Tibial nerve (tissue), 4 donors: Measurements from ENCODE around the gene HRC. TPM values are rescaled to one million over a fixed set of nuclear protein-coding genes. Genes with fewer than 3 reads are reported as not detected.
A peak's percentile ranks its signal among the peaks of the same experiment; 100 is the strongest.

Experiments used
- DNase-seq, 2 donors: peaks; one replicate each; pipeline ENCODE4 v3.0.0-alpha.2; 2019; ENCODE audit warnings: low spot score in 2 of 2
- H3K27ac ChIP-seq, 4 donors: fragments of 200-600 bp; sonication (generic) in 3 of 4; one replicate each; pipeline ENCODE4 v1.5.1; 2017 to 2019; ENCODE audit warnings: mild to moderate bottlenecking in 1 of 4
- H3K27me3 ChIP-seq, 2 donors: fragments of 200-600 bp; sonication (generic) in 1 of 2; one replicate each; pipeline versions ENCODE4 v1.5.1 to v1.6.0; 2017 to 2019
- H3K36me3 ChIP-seq, 3 donors: fragments of 200-600 bp; sonication (generic); one replicate each; pipeline ENCODE4 v1.5.1; 2018 to 2019
- H3K4me1 ChIP-seq, 4 donors: fragments of 200-600 bp; sonication (generic) in 3 of 4; one replicate each; pipeline ENCODE4 v1.5.1; 2017 to 2019
- H3K4me3 ChIP-seq, 4 donors: fragments of 200-600 bp; sonication (generic) in 3 of 4; one replicate each; pipeline ENCODE4 v1.5.1; 2017 to 2019; ENCODE audit warnings: mild to moderate bottlenecking in 1 of 4, moderate library complexity in 1 of 4
- H3K9me3 ChIP-seq, 4 donors: fragments of 200-600 bp; sonication (generic) in 3 of 4; one replicate each; pipeline ENCODE4 v1.5.1; 2017 to 2019
- EP300 ChIP-seq, 2 donors: sonication (generic); formaldehyde crosslinking; IDR thresholded peaks; one replicate each; pipeline ENCODE4 v1.6.1; 2017; ENCODE audit warnings: antibody characterized with exemption in 2 of 2, mild to moderate bottlenecking in 1 of 2
- POLR2A ChIP-seq, 2 donors: fragments of 450-650 bp; IDR thresholded peaks; one replicate each; pipeline ENCODE4 v1.6.1; 2017; ENCODE audit warnings: antibody characterized with exemption in 2 of 2, mild to moderate bottlenecking in 2 of 2, moderate library complexity in 2 of 2
- WGBS, 2 donors: methylation state at CpG; one replicate each; pipeline ENCODE4 v1.1.5; 2018; 5-methylcytosine and 5-hydroxymethylcytosine counted together
- total RNA-seq, 4 donors: library from RNA; depleted of rRNA; stranded (reverse); fragments of >200 nt; gene quantifications; one replicate each; pipeline ENCODE4 v1.1.0, GENCODE V29; 2016
- TF ChIP-seq, protein P1 (sequence below), 5 experiments: fragments of 200-600 bp in 3 of 5; fragments of 450-650 bp in 2 of 5; sonication (generic) in 3 of 5; IDR thresholded peaks; one replicate each; pipeline ENCODE4 v1.5.1; 2016 to 2019; ENCODE audit warnings: antibody characterized with exemption in 5 of 5, mild to moderate bottlenecking in 3 of 5, moderate library complexity in 2 of 5

The HRC gene
- total RNA-seq, 4 donors from 2014 or later, result 0.60 to 4.3 (median 2.6) TPM

DNA sequence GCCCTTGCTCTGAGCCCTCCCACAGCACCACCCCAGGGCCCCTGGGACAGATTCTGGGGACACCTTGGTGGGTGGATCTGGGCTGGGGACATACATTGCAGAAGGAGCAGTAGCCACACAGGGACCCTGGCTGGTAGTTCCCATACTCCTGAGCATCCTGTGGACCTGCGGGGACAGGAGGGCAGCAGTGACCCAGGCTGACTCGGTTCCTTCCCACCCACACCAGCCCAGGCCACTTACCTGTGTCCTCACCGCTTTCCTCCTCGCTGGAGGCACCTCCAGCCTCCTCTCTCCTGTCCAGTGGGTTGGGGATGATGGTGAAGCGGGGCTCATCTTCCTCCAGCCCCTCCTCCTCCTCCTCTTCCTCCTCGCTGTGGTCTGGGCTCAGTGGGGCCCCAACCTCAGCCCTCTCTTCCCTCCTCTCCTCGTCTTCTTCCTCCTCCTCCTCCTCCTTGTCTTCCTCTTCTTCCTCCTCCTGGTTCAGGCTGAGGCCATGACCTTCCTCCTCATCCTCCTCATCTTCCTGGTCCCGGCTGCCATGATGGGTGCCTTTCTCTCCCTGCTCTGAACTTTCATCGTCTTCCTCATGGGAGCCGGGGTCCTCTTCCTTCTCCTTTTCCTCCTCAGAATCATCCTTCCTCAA lies 1.9 kb downstream of the HRC start:
- Histone ChIP-seq H3K4me3 (no peak overlapping the region), H3K9me3 (no peaks in the 10 kb centered on the region), H3K27me3 (peaks cover 0 to 31% of the 10 kb centered on the region in 2 donors), H3K4me1 (peaks cover 0 to 50% (median 23%) of the 10 kb centered on the region in 4 donors), H3K36me3 (no peaks in the 10 kb centered on the region), H3K27ac (no peak overlapping the region)
- 87 to 92% methylated on average over 10 of the region's 10 CpGs for WGBS, 2 donors
- no peak for TF ChIP-seq EP300 (IDR thresholded peaks at IDR 0.05)
- no peak for TF ChIP-seq POLR2A (IDR thresholded peaks at IDR 0.05)
- TF ChIP-seq, protein P1, sequence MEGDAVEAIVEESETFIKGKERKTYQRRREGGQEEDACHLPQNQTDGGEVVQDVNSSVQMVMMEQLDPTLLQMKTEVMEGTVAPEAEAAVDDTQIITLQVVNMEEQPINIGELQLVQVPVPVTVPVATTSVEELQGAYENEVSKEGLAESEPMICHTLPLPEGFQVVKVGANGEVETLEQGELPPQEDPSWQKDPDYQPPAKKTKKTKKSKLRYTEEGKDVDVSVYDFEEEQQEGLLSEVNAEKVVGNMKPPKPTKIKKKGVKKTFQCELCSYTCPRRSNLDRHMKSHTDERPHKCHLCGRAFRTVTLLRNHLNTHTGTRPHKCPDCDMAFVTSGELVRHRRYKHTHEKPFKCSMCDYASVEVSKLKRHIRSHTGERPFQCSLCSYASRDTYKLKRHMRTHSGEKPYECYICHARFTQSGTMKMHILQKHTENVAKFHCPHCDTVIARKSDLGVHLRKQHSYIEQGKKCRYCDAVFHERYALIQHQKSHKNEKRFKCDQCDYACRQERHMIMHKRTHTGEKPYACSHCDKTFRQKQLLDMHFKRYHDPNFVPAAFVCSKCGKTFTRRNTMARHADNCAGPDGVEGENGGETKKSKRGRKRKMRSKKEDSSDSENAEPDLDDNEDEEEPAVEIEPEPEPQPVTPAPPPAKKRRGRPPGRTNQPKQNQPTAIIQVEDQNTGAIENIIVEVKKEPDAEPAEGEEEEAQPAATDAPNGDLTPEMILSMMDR (IDR thresholded peaks at IDR 0.05), result no peak
- DNase-seq, result no peak

DNA sequence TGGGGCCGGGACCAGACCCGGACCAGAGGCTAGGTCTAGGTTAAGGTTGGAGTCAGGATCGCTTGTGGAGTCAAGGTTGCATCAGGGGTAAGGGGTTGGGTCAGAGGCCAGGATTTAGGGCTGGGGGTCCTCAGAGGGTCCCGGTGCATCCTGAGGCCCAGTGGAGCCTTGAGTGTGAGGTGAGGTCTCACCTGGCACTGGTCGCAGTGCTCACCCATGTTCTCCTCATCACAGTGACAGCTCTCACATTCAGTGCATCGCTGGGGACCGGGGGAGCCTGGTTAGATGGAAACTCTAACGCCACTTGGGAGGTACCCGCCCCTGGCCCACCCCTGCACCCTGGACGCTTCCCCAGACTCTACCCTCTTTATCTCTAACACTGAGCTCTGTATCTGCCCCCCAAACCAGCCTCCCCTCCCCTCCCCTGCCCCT lies 3.1 kb downstream of the HRC start:
- Histone ChIP-seq H3K4me1 (peaks cover 0 to 38% (median 15%) of the 10 kb centered on the region in 4 donors), H3K4me3 (peak overlapping the region in 1 of 4 donors; percentile 71), H3K36me3 (no peaks in the 10 kb centered on the region), H3K27ac (peak overlapping the region in 1 of 4 donors; percentile 10), H3K9me3 (no peaks in the 10 kb centered on the region), H3K27me3 (peaks cover 0 to 25% of the 10 kb centered on the region in 2 donors)
- WGBS, 2 donors, result 27 to 28% methylated on average over 10 of the region's 10 CpGs
- DNase-seq, result no peak
- no peak for TF ChIP-seq POLR2A (IDR thresholded peaks at IDR 0.05)
- TF ChIP-seq, protein P1 (IDR thresholded peaks at IDR 0.05), result no peak

DNA sequence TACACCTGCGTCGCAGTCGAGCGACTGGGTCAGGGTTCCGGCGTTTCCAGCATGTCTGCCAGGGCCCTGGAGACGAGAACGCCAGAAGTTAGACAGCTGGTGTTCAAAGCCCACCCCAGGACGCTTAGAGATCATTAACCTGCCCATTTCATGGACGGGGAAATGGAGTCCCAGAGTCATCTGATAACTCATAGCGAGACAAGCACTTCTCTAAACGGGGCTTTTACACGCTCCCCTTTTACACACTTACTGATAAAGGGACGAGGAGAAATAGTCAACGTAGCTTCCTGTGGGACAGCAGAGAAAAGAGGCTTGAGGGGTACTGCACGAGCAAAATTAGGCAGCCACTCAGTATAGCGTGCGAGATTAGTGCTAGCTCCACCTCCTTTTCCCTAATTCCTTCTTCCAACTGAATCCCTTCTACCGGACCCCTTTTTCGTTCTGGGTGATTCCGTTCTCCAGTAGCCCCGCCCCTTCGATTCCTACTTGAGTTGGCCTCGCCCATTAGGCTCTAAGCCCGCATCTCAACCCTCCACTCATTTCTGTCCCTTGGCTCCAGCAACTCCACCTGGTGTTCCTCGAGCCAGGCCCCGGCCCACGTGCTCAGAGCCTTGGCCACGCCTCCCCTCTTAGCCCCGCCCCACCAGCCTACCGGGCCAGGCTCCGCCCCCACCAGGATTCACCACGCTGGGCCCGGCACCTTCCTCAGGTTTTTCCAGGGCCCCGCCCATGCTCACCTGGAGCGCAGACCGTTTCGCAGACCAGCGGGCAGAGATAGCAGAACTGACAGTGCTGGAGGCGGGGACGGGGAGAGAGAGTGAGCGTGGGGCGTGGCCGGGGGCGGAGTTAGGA lies 3.7 kb downstream of the HRC start:
- 8 to 11% methylated on average over 45 of the region's 45 CpGs for WGBS, 2 donors
- H3K4me3 ChIP-seq, result peak overlapping the region in 1 of 4 donors; percentile 71

DNA sequence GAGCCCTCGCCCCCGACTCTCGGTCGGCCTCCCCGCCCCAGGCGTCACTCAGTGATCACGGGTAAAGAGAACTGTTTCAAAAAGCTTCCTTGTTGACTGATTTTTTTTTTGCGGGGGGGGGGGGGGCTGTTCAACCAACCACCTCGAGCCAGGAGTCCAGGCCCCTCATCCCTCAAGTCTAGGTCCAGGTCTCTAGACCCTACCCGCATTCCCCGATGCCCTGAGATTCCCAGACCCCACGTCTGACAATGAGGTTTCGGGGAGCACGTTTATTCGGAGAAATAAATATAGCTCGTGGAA lies 4.3 kb downstream of the HRC start:
- Histone ChIP-seq H3K4me3 (peak overlapping the region; percentile 46 to 71 (median 53)), H3K27me3 (peaks cover 0 to 29% of the 10 kb centered on the region in 2 donors), H3K9me3 (no peaks in the 10 kb centered on the region), H3K36me3 (no peaks in the 10 kb centered on the region), H3K27ac (peak overlapping the region in 3 of 4 donors; percentile 62 to 77 (median 73)), H3K4me1 (peaks cover 0 to 49% (median 19%) of the 10 kb centered on the region in 4 donors)
- no peak for DNase-seq
- TF ChIP-seq, protein P1 (IDR thresholded peaks at IDR 0.05), result no peak
- no peak for TF ChIP-seq EP300 (IDR thresholded peaks at IDR 0.05)
- TF ChIP-seq POLR2A (IDR thresholded peaks at IDR 0.05), result no peak
- WGBS, 2 donors, result 9% methylated on average over 10 to 16 of the region's 16 CpGs

More for the DNA sequence above, 3.7 kb downstream of the HRC start:
- H3K9me3 ChIP-seq, result no peaks in the 10 kb centered on the region
- peak overlapping the region in 2 of 4 donors; percentile 37 to 77 for H3K27ac ChIP-seq
- H3K4me1 ChIP-seq, result peaks cover 0 to 43% (median 15%) of the 10 kb centered on the region in 4 donors
- TF ChIP-seq POLR2A (IDR thresholded peaks at IDR 0.05) (no peak), EP300 (IDR thresholded peaks at IDR 0.05) (no peak)
- TF ChIP-seq, protein P1 (IDR thresholded peaks at IDR 0.05), result no peak
- DNase-seq, result peak in 1 of 2 donors; percentile 34
- H3K36me3 ChIP-seq, result no peaks in the 10 kb centered on the region
- H3K27me3 ChIP-seq, result peaks cover 0 to 24% of the 10 kb centered on the region in 2 donors
